HEK293 (cell line): ENCODE results near the gene TEX2.
A peak's percentile ranks its signal among the peaks of the same experiment; 100 is the strongest.

ENCODE experiments used
- BCL11B ChIP-seq: fragments of 450-650 bp; formaldehyde crosslinking; IDR thresholded peaks from 2 replicates; pipeline ENCODE4 v1.5.1; 2016; ENCODE audit warnings: low read depth, missing biosample characterization, missing genetic modification characterization
- KLF17 ChIP-seq: fragments of 450-650 bp; formaldehyde crosslinking; IDR thresholded peaks from 2 replicates; pipeline ENCODE4 v1.5.1; 2016; ENCODE audit warnings: missing biosample characterization, missing genetic modification characterization
- OVOL3 ChIP-seq: fragments of 450-650 bp; formaldehyde crosslinking; IDR thresholded peaks from 2 replicates; pipeline ENCODE4 v1.5.1; 2016; ENCODE audit warnings: missing biosample characterization, missing genetic modification characterization
- PRDM1 ChIP-seq: fragments of 450-650 bp; formaldehyde crosslinking; IDR thresholded peaks from 2 replicates; pipeline ENCODE4; 2016; ENCODE audit warnings: missing biosample characterization, missing genetic modification characterization
- PRDM2 ChIP-seq: fragments of 450-650 bp; formaldehyde crosslinking; IDR thresholded peaks from 2 replicates; pipeline ENCODE4 v1.5.1; 2016; ENCODE audit warnings: missing biosample characterization, missing genetic modification characterization, borderline replicate concordance
- SALL2 ChIP-seq: fragments of 450-650 bp; formaldehyde crosslinking; IDR thresholded peaks from 2 replicates; pipeline ENCODE4 v1.5.0; 2017; ENCODE audit warnings: missing biosample characterization, mild to moderate bottlenecking, missing genetic modification characterization, borderline replicate concordance
- ZBTB20 ChIP-seq: fragments of 450-650 bp; formaldehyde crosslinking; IDR thresholded peaks from 2 replicates; pipeline ENCODE4 v1.5.1; 2016; ENCODE audit warnings: missing biosample characterization, missing genetic modification characterization
- ZFP37 ChIP-seq: fragments of 450-650 bp; formaldehyde crosslinking; IDR thresholded peaks from 2 replicates; pipeline ENCODE4 v1.5.1; 2016; ENCODE audit warnings: missing biosample characterization, missing genetic modification characterization
- ZNF10 ChIP-seq: fragments of 450-650 bp; formaldehyde crosslinking; IDR thresholded peaks from 2 replicates; pipeline ENCODE4 v1.5.1; 2017; ENCODE audit warnings: missing biosample characterization, missing genetic modification characterization
- ZNF146 ChIP-seq: fragments of 450-650 bp; formaldehyde crosslinking; IDR thresholded peaks from 2 replicates; pipeline ENCODE4 v1.5.1; 2016; ENCODE audit warnings: missing biosample characterization, missing genetic modification characterization
- ZNF19 ChIP-seq: fragments of 450-650 bp; formaldehyde crosslinking; IDR thresholded peaks from 2 replicates; pipeline ENCODE4; 2016; ENCODE audit warnings: missing biosample characterization, missing genetic modification characterization, low read depth
- ZNF214 ChIP-seq: fragments of 450-650 bp; formaldehyde crosslinking; IDR thresholded peaks from 2 replicates; pipeline ENCODE4 v1.5.1; 2017; ENCODE audit warnings: missing biosample characterization, mild to moderate bottlenecking, missing genetic modification characterization, borderline replicate concordance
- ZNF26 ChIP-seq: fragments of 450-650 bp; formaldehyde crosslinking; IDR thresholded peaks from 2 replicates; pipeline ENCODE4 v1.5.1; 2016; ENCODE audit warnings: missing biosample characterization, missing genetic modification characterization
- ZNF48 ChIP-seq: fragments of 450-650 bp; formaldehyde crosslinking; IDR thresholded peaks from 2 replicates; pipeline ENCODE4 v1.5.1; 2016; ENCODE audit warnings: missing biosample characterization, missing genetic modification characterization
- ZNF501 ChIP-seq: fragments of 450-650 bp; formaldehyde crosslinking; IDR thresholded peaks from 2 replicates; pipeline ENCODE4 v1.5.1; 2016; ENCODE audit warnings: missing biosample characterization, missing genetic modification characterization
- ZNF514 ChIP-seq: fragments of 450-650 bp; formaldehyde crosslinking; IDR thresholded peaks from 2 replicates; pipeline ENCODE4 v1.5.1; 2016; ENCODE audit warnings: missing biosample characterization, missing genetic modification characterization
- ZNF629 ChIP-seq: fragments of 450-650 bp; formaldehyde crosslinking; IDR thresholded peaks from 2 replicates; pipeline ENCODE4 v1.5.1; 2017; ENCODE audit warnings: missing biosample characterization, missing genetic modification characterization
- ZSCAN23 ChIP-seq: fragments of 450-650 bp; formaldehyde crosslinking; IDR thresholded peaks from 2 replicates; pipeline ENCODE4 v1.5.1; 2016; ENCODE audit warnings: missing biosample characterization, missing genetic modification characterization
- ZSCAN30 ChIP-seq: fragments of 450-650 bp; IDR thresholded peaks from 2 replicates; pipeline ENCODE4 v1.5.1; 2018; ENCODE audit warnings: missing biosample characterization, mild to moderate bottlenecking, missing genetic modification characterization, moderate library complexity
- ZXDB ChIP-seq: fragments of 450-650 bp; formaldehyde crosslinking; IDR thresholded peaks from 2 replicates; pipeline ENCODE4 v1.5.1; 2016; ENCODE audit warnings: missing biosample characterization, missing genetic modification characterization
- TF ChIP-seq, protein P1 (sequence below): fragments of 450-650 bp; formaldehyde crosslinking; IDR thresholded peaks from 2 replicates; pipeline ENCODE4 v1.5.1; 2016; ENCODE audit warnings: missing biosample characterization, missing genetic modification characterization
- TF ChIP-seq, protein P2 (sequence below): fragments of 450-650 bp; formaldehyde crosslinking; IDR thresholded peaks from 2 replicates; pipeline ENCODE4 v1.5.1; 2017; ENCODE audit warnings: missing biosample characterization, missing genetic modification characterization
- TF ChIP-seq, protein P3 (sequence below): fragments of 450-650 bp; formaldehyde crosslinking; IDR thresholded peaks from 2 replicates; pipeline ENCODE4 v1.5.1; 2016; ENCODE audit warnings: missing biosample characterization, missing genetic modification characterization
- TF ChIP-seq, protein P4 (sequence below): fragments of 450-650 bp; formaldehyde crosslinking; IDR thresholded peaks from 2 replicates; pipeline ENCODE4 v1.5.1; 2017; ENCODE audit warnings: missing biosample characterization, missing genetic modification characterization
- TF ChIP-seq, protein P5 (sequence below): fragments of 450-650 bp; formaldehyde crosslinking; IDR thresholded peaks from 2 replicates; pipeline ENCODE4 v1.5.1; 2016; ENCODE audit warnings: missing biosample characterization, missing genetic modification characterization, low read depth

The TEX2 gene

GRCh38 chr17:64263000-64263766 lies at the start of gene TEX2 (continued):
- no peak for TF ChIP-seq KLF17 (tag by site-specific recombination)
- TF ChIP-seq ZSCAN23 (tag by site-specific recombination) = no peak
- TF ChIP-seq BCL11B (tag by site-specific recombination) = no peak; the same call in 1 of the 2 replicates
- TF ChIP-seq ZFP37 (tag by site-specific recombination) = no peak
- TF ChIP-seq ZXDB (tag by site-specific recombination) = no peak
- TF ChIP-seq, protein P1, sequence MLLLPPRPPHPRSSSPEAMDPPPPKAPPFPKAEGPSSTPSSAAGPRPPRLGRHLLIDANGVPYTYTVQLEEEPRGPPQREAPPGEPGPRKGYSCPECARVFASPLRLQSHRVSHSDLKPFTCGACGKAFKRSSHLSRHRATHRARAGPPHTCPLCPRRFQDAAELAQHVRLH (tag by site-specific recombination) = no peak
- TF ChIP-seq ZNF10 = no peak
- no peak for TF ChIP-seq PRDM2
- no peak for TF ChIP-seq ZNF146 (tag by site-specific recombination)
- TF ChIP-seq ZNF514 (tag by site-specific recombination) = no peak
- TF ChIP-seq OVOL3 = no peak
- TF ChIP-seq ZNF629 (tag by site-specific recombination) = no peak
- no peak for TF ChIP-seq SALL2 (tag by site-specific recombination)
- TF ChIP-seq, protein P2, sequence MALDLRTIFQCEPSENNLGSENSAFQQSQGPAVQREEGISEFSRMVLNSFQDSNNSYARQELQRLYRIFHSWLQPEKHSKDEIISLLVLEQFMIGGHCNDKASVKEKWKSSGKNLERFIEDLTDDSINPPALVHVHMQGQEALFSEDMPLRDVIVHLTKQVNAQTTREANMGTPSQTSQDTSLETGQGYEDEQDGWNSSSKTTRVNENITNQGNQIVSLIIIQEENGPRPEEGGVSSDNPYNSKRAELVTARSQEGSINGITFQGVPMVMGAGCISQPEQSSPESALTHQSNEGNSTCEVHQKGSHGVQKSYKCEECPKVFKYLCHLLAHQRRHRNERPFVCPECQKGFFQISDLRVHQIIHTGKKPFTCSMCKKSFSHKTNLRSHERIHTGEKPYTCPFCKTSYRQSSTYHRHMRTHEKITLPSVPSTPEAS (tag by site-specific recombination) = no peak
- TF ChIP-seq, protein P3, sequence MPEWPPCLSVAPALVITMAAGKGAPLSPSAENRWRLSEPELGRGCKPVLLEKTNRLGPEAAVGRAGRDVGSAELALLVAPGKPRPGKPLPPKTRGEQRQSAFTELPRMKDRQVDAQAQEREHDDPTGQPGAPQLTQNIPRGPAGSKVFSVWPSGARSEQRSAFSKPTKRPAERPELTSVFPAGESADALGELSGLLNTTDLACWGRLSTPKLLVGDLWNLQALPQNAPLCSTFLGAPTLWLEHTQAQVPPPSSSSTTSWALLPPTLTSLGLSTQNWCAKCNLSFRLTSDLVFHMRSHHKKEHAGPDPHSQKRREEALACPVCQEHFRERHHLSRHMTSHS = no peak
- TF ChIP-seq PRDM1 = no peak
- no peak for TF ChIP-seq ZNF26 (tag by site-specific recombination)
- TF ChIP-seq ZSCAN30 (tag by site-specific recombination) = no peak
- TF ChIP-seq, protein P4, sequence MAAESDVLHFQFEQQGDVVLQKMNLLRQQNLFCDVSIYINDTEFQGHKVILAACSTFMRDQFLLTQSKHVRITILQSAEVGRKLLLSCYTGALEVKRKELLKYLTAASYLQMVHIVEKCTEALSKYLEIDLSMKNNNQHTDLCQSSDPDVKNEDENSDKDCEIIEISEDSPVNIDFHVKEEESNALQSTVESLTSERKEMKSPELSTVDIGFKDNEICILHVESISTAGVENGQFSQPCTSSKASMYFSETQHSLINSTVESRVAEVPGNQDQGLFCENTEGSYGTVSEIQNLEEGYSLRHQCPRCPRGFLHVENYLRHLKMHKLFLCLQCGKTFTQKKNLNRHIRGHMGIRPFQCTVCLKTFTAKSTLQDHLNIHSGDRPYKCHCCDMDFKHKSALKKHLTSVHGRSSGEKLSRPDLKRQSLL (tag by site-specific recombination) = no peak
- TF ChIP-seq, protein P5, sequence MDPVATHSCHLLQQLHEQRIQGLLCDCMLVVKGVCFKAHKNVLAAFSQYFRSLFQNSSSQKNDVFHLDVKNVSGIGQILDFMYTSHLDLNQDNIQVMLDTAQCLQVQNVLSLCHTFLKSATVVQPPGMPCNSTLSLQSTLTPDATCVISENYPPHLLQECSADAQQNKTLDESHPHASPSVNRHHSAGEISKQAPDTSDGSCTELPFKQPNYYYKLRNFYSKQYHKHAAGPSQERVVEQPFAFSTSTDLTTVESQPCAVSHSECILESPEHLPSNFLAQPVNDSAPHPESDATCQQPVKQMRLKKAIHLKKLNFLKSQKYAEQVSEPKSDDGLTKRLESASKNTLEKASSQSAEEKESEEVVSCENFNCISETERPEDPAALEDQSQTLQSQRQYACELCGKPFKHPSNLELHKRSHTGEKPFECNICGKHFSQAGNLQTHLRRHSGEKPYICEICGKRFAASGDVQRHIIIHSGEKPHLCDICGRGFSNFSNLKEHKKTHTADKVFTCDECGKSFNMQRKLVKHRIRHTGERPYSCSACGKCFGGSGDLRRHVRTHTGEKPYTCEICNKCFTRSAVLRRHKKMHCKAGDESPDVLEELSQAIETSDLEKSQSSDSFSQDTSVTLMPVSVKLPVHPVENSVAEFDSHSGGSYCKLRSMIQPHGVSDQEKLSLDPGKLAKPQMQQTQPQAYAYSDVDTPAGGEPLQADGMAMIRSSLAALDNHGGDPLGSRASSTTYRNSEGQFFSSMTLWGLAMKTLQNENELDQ (tag by site-specific recombination) = no peak
- TF ChIP-seq ZNF19 = no peak
- TF ChIP-seq ZBTB20 (tag by site-specific recombination) = peak; percentile 65; the same call in 1 of the 2 replicates
- 0 out of 2 replicates have a peak, but pooled peaks have one; percentile 18 for TF ChIP-seq ZNF501 (tag by site-specific recombination)
- no peak for TF ChIP-seq ZNF48 (tag by site-specific recombination)
- TF ChIP-seq ZNF214 (tag by site-specific recombination) = no peak
